ENCODE results near the gene RGL1. TPM values are rescaled to one million over a fixed set of nuclear protein-coding genes. Genes with fewer than 3 reads are reported as not detected.

Gene RGL1
- total and polyA plus RNA-seq, 9 of the 15 experiments (the other 6 are each of a cell fraction or from before 2014, with no cell fraction given) = under 0.01 to 0.07 (median 0.04) TPM

- intact Hi-C loops (cut with micrococcal nuclease) = no loop called here
- no TSS peak for BruUV-seq (replicated peaks)
- FAIRE-seq (no peak), DNase-seq (ENCODE audit: extremely low read depth in 1 of 4, low spot score in 3 of 4) (no peak), ATAC-seq (no peak)
- no peak overlapping the region for H3K9ac ChIP-seq (ENCODE audit: insufficient read depth in 1 of 2, low read depth in 2 of 2, low read length in 2 of 2)
- H4K20me1 ChIP-seq (replicated peaks; ENCODE audit: control insufficient read depth, insufficient read depth, low read length) = no peaks in the 10 kb centered on the region
- no peak overlapping the region for H3K27ac ChIP-seq (ENCODE audit: extremely low read depth, low read depth, low read length)
- 0% methylated on average over 5 of the region's 5 CpGs for WGBS (ENCODE audit: insufficient coverage, low coverage, missing lambda C conversion rate)
- H3K36me3 ChIP-seq (ENCODE audit: control insufficient read depth, insufficient read depth, low read length) = no peaks in the 10 kb centered on the region
- no peak overlapping the region for H3K4me3 ChIP-seq
- H3K9me3 ChIP-seq (replicated peaks; ENCODE audit: control insufficient read depth, insufficient read depth, low read depth, low read length) = no peaks in the 10 kb centered on the region
- no peaks in the 10 kb centered on the region for H3K9me1 ChIP-seq (ENCODE audit: control insufficient read depth, insufficient read depth, low read length)
- CTCF ChIA-PET (ENCODE audit: low intra/inter-chr PET ratio) = no interaction called here
- TF ChIP-seq MAX (CRISPR knock-in tag; IDR thresholded peaks at IDR 0.05) (no peak), ZKSCAN1 (IDR thresholded peaks at IDR 0.05; ENCODE audit: low read depth, low read length) (no peak), BRCA1 (IDR thresholded peaks at IDR 0.05) (no peak), BRCA1 (CRISPR knock-in tag; IDR thresholded peaks at IDR 0.05) (no peak), HMG20B (CRISPR knock-in tag; IDR thresholded peaks at IDR 0.05) (no peak), COPS2 (conservative IDR thresholded peaks at IDR 0.05) (no peak), ZEB2 (IDR thresholded peaks at IDR 0.05) (no peak), FOS (IDR thresholded peaks at IDR 0.05; ENCODE audit: extremely low read depth, insufficient read length) (no peak), SRF (CRISPR knock-in tag; IDR thresholded peaks at IDR 0.05) (no peak), HNRNPLL (IDR thresholded peaks at IDR 0.05; ENCODE audit: low read depth, low read length, poor library complexity, severe bottlenecking) (no peak), RAD21 (CRISPR knock-in tag; conservative IDR thresholded peaks at IDR 0.05 in 1 of 2, IDR thresholded peaks at IDR 0.05 in 1 of 2) (no peak), DNMT1 (IDR thresholded peaks at IDR 0.05) (no peak), MYC (IDR thresholded peaks at IDR 0.05; ENCODE audit: low read depth, low read length) (no peak), MYC (CRISPR knock-in tag; IDR thresholded peaks at IDR 0.05; ENCODE audit: borderline replicate concordance, low read depth) (no peak), RFX1 (IDR thresholded peaks at IDR 0.05) (no peak)
- TF ChIP-seq, protein P1, sequence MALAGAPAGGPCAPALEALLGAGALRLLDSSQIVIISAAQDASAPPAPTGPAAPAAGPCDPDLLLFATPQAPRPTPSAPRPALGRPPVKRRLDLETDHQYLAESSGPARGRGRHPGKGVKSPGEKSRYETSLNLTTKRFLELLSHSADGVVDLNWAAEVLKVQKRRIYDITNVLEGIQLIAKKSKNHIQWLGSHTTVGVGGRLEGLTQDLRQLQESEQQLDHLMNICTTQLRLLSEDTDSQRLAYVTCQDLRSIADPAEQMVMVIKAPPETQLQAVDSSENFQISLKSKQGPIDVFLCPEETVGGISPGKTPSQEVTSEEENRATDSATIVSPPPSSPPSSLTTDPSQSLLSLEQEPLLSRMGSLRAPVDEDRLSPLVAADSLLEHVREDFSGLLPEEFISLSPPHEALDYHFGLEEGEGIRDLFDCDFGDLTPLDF (CRISPR knock-in tag; IDR thresholded peaks at IDR 0.05) = no peak
- peaks cover 7 to 15% of the 10 kb centered on the region in 2 experiments for H3K27me3 ChIP-seq (ENCODE audit: control insufficient read depth in 2 of 2, insufficient read depth in 2 of 2, low read length in 2 of 2)
- H3K79me2 ChIP-seq (ENCODE audit: control insufficient read depth, insufficient read depth, low read length) = no peaks in the 10 kb centered on the region
- H3K4me1 ChIP-seq (replicated peaks in 1 of 2; ENCODE audit: control insufficient read depth in 2 of 2, insufficient read depth in 2 of 2, low read length in 2 of 2) = no peaks in the 10 kb centered on the region
- POLR2A ChIA-PET = no interaction called here
- in situ Hi-C loops (cut with MboI) = loop anchor here (10.0 kb wide), 1 partner anchor 248 kb away; the partner anchor contains the start of gene APOBEC4
- no peak overlapping the region for H2AFZ ChIP-seq (ENCODE audit: low read depth, low read length)
- H3K4me2 ChIP-seq (ENCODE audit: insufficient read depth, low read length) = no peak overlapping the region
These were observed 98.2 kb downstream of the RGL1 start for GRCh38 chr1:183903101-183903500.

Data from K562 (cell line).